GM11168 (cell line): ENCODE measurements around the gene COG4.

Source experiments
- in situ Hi-C: fragments of 300-500 bp; cut with MboI; formaldehyde crosslinking; loops from one replicate; pipeline ENCODE4 v1.12.0; 2022; ENCODE audit warnings: low sequenced_read_pairs; ENCODE audit not compliant: unreplicated experiment

The COG4 gene

GRCh38 chr16:70438585-70438968, 84.8 kb downstream of the COG4 start:
- in situ Hi-C loops: no loop called here

- in situ Hi-C loops: no loop called here
Measured at GRCh38 chr16:70437582-70438557, 85.5 kb downstream of the COG4 start.

DNA sequence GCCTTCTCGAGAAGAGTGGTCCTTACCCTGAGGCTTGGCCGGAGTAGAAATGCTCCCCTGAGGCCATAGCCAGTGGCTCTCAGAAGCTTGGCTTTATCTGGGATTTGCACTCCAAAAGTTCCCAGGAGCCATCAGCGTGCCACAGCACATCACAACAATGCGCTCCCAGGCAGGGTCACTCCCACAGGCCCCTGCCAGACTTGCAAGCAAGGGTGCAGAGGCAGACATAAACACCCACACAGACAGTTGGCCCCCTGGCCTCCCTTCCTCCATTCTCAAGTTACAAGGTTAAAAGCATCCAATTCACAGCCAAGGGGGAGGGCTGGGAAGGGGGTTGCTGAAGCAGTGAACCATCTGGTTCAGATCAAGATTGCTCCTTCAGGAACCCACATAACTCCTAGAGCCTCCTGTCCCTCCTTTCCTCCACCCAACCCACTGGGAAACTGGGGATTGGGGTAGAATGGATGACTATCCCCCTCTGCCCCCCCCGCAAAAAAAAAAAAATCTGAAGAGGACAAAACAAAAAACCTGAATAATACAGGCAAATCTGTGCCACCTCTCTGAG, 86.3 kb downstream of the COG4 start:
- in situ Hi-C loops: no loop called here

- in situ Hi-C loops: no loop called here
Measured at GRCh38 chr16:70434484-70435260, 88.7 kb downstream of the COG4 start.

DNA sequence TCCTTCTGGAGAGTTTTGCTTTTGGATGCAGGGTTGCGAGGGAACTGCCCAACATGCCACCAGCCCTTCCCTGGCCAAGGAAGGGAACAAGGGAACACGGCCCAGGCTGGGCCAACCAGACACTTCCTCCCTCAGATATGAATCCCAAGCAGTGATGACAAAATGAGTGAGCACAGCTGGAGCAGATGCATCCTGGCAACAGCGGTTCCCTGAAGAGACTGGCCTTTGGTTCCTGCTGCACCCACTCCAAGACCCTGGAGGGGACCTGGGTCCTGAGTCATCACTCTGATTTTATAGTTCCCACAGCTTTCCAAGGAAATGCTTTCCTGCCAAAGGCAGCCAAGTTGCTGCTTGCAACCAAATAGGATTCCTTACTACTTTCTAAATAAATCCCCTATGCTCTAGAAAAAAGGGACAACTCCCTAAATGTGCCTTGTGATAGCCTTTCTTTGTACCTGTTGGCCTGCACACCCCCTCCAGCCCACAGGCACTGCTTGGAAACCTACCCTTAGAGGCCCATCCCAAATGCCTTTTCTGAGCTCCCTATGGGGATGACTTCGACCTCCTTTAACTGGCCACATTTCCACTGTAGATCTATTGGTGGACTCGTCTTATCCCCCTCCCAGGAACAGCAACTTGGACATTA, 89.8 kb downstream of the COG4 start:
- in situ Hi-C loops: no loop called here

DNA sequence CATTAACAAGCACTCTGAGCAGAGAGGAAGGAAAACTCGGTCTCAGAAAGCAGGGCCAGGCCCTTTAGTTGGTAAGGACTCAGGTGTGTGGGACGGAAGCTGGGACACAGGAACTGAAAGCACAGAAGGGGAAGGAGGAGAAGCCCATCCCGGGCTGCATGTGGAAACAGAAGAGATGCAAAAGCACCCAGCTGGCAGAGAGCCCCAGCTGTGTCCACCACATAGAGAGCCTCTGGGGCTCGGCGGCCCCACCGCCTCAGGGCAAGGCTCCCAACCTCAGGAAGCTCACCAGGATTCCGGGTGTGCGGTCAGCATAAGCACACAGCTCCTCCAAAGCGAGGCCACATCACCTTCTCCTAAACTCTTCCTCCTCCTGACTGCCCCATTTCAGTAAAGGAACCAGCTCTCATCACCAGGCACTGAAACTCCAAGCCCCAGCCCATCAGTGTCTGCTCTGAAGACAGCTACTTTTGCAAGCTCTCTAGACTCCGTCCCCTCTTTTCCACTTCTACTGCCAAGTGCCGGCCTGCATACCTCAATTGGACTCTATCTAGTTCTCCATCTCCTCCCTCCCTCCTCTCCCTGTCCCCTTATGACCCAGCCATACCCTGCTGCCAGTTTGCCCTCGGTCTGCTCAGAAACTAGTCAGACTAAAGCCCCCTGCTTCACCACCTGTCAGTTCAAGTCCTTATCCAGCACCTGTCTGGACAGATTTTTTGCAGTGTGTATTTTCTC, 90.5 kb downstream of the COG4 start:
- in situ Hi-C loops: no loop called here

DNA sequence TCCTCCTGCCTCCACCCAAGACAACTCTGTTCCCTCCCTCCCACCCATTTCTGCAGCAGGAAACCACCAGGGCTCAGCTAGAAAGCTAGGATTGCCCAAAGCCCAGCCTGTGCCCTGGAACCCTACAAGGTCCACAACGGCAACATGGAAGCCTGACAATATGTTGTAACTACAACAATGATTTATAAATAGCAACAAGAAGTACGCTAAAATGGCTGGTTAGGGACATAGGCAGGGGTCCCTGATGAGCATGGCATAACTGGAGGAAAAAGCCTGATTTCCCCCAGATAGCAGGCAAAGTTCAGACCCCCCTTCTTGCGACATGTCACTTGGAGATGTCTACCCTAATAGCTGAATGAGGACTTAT, 91.0 kb downstream of the COG4 start:
- in situ Hi-C loops: no loop called here

- in situ Hi-C loops: no loop called here
Measured at GRCh38 chr16:70430667-70431536, 92.5 kb downstream of the COG4 start.
